Muscle of leg (tissue), 11 donors: ENCODE results near the gene NOL7. TPM values are rescaled to one million over a fixed set of nuclear protein-coding genes. Genes with fewer than 3 reads are reported as not detected.

ENCODE experiments used
- DNase-seq: peaks from one replicate; pipeline ENCODE4 v3.0.0; 2013
- H3K27ac ChIP-seq: one replicate; pipeline ENCODE4 v1.5.1; 2013; ENCODE audit warnings: mild to moderate bottlenecking, low read length, control low read depth
- H3K27me3 ChIP-seq: one replicate; pipeline ENCODE4 v1.6.1; 2013; ENCODE audit warnings: low read length; ENCODE audit not compliant: control insufficient read depth, insufficient read depth
- H3K36me3 ChIP-seq: one replicate; pipeline ENCODE4 v1.6.1; 2013; ENCODE audit warnings: low read length; ENCODE audit not compliant: control insufficient read depth, insufficient read depth
- H3K4me1 ChIP-seq: one replicate; pipeline ENCODE4 v1.6.1; 2013; ENCODE audit warnings: low read length; ENCODE audit not compliant: control insufficient read depth, insufficient read depth
- H3K4me3 ChIP-seq: one replicate; pipeline ENCODE4 v1.5.1; 2013; ENCODE audit warnings: low read length, control low read depth
- H3K9me3 ChIP-seq: replicated peaks from 2 replicates; pipeline ENCODE4 v1.6.1; 2013; ENCODE audit warnings: low read depth, low read length; ENCODE audit not compliant: control insufficient read depth
- WGBS: methylation state at CpG from one replicate; pipeline ENCODE4 v1.1.5; 2013; ENCODE audit warnings: missing lambda C conversion rate; ENCODE audit not compliant: insufficient coverage; 5-methylcytosine and 5-hydroxymethylcytosine counted together
- polyA plus RNA-seq, 8 donors: library from polyadenylated mRNA; unstranded; fragments of 120-200 nt; gene quantifications; one replicate each; pipeline versions ENCODE4 v1.2.1 to v1.2.3, GENCODE V29; 2013; ENCODE audit warnings: inconsistent platforms in 1 of 8, low replicate concordance in 1 of 8; ENCODE audit not compliant: insufficient read length in 8 of 8, insufficient read depth in 1 of 8
- total RNA-seq: library from RNA; stranded (reverse); fragments of 120-200 nt; gene quantifications from one replicate; pipeline ENCODE4 v1.2.4, GENCODE V29; 2013

NOL7 gene
- total and polyA plus RNA-seq, 9 donors = 49.7 to 69.0 (median 64.6) TPM

GRCh38 chr6:13574571-13575376 is 40.4 kb upstream of the NOL7 start, which contains the start of gene SIRT5:
Gene SIRT5, plus strand, starts transcription at chr6:13574601. Its CDS starts 9,510 bp downstream, at chr6:13584111.
- Histone ChIP-seq H3K27me3 (no peaks in the 10 kb centered on the region), H3K4me3 (peak within 1 kb of the TSS; percentile 97), H3K36me3 (peaks cover 3% of the 10 kb centered on the region), H3K27ac (peak within 1 kb of the TSS; percentile 97), H3K9me3 (no peaks in the 10 kb centered on the region), H3K4me1 (peaks cover 9% of the 10 kb centered on the region)
- DNase-seq = peak; percentile 84
- WGBS = under 1% methylated on average over 52 of the region's 52 CpGs

- Histone ChIP-seq H3K27ac (peak overlapping the region; percentile 97), H3K36me3 (peaks cover 4% of the 10 kb centered on the region), H3K27me3 (no peaks in the 10 kb centered on the region), H3K4me1 (peaks cover 9% of the 10 kb centered on the region), H3K9me3 (no peaks in the 10 kb centered on the region), H3K4me3 (peak overlapping the region; percentile 97)
- DNase-seq = no peak
- no CpG with 5 or more reads among the region's 3 CpGs for WGBS
Measured at GRCh38 chr6:13575377-13575775, 39.8 kb upstream of the NOL7 start.

GRCh38 chr6:13576017-13576416 is 39.1 kb upstream of the NOL7 start:
- Histone ChIP-seq H3K36me3 (peaks cover 7% of the 10 kb centered on the region), H3K27me3 (no peaks in the 10 kb centered on the region), H3K4me1 (peaks cover 9% of the 10 kb centered on the region), H3K9me3 (no peaks in the 10 kb centered on the region), H3K4me3 (no peak overlapping the region), H3K27ac (no peak overlapping the region)
- no peak for DNase-seq
- no CpG with 5 or more reads among the region's 3 CpGs for WGBS

GRCh38 chr6:13577926-13578325 is 37.2 kb upstream of the NOL7 start:
- Histone ChIP-seq H3K4me3 (no peak overlapping the region), H3K27ac (no peak overlapping the region), H3K9me3 (no peaks in the 10 kb centered on the region), H3K4me1 (peaks cover 9% of the 10 kb centered on the region), H3K36me3 (peaks cover 6% of the 10 kb centered on the region), H3K27me3 (no peaks in the 10 kb centered on the region)
- WGBS = no CpG with 5 or more reads among the region's 3 CpGs
- DNase-seq = no peak

- no peak overlapping the region for H3K27ac ChIP-seq
- H3K36me3 ChIP-seq = peaks cover 15% of the 10 kb centered on the region
- no peaks in the 10 kb centered on the region for H3K9me3 ChIP-seq
- no peak for DNase-seq
- no peak overlapping the region for H3K4me3 ChIP-seq
- no peaks in the 10 kb centered on the region for H3K27me3 ChIP-seq
- no CpG with 5 or more reads among the region's 1 CpG for WGBS
- H3K4me1 ChIP-seq = peaks cover 3% of the 10 kb centered on the region
Measured at GRCh38 chr6:13579911-13580310, 35.2 kb upstream of the NOL7 start.

GRCh38 chr6:13581700-13582229 is 33.4 kb upstream of the NOL7 start:
- no peak for DNase-seq
- H3K36me3 ChIP-seq = peaks cover 16% of the 10 kb centered on the region
- no peak overlapping the region for H3K4me3 ChIP-seq
- no peaks in the 10 kb centered on the region for H3K9me3 ChIP-seq
- 90% methylated on average over 7 of the region's 9 CpGs for WGBS
- H3K27ac ChIP-seq = no peak overlapping the region
- no peaks in the 10 kb centered on the region for H3K27me3 ChIP-seq
- H3K4me1 ChIP-seq = no peaks in the 10 kb centered on the region

- Histone ChIP-seq H3K9me3 (no peaks in the 10 kb centered on the region), H3K27me3 (no peaks in the 10 kb centered on the region), H3K36me3 (peaks cover 37% of the 10 kb centered on the region), H3K4me3 (no peak overlapping the region), H3K27ac (no peak overlapping the region), H3K4me1 (no peaks in the 10 kb centered on the region)
- no peak for DNase-seq
- 98% methylated on average over 6 of the region's 7 CpGs for WGBS
Measured at GRCh38 chr6:13586603-13587542, 28.3 kb upstream of the NOL7 start.

GRCh38 chr6:13589801-13590200 is 25.3 kb upstream of the NOL7 start:
- Histone ChIP-seq H3K9me3 (no peaks in the 10 kb centered on the region), H3K36me3 (peaks cover 41% of the 10 kb centered on the region), H3K27ac (no peak overlapping the region), H3K4me3 (no peak overlapping the region), H3K4me1 (no peaks in the 10 kb centered on the region), H3K27me3 (no peaks in the 10 kb centered on the region)
- WGBS = no CpG with 5 or more reads among the region's 9 CpGs
- no peak for DNase-seq

GRCh38 chr6:13590574-13591153 is 24.5 kb upstream of the NOL7 start:
- H3K27me3 ChIP-seq = no peaks in the 10 kb centered on the region
- 91% methylated on average over 1 of the region's 1 CpG for WGBS
- H3K4me1 ChIP-seq = no peaks in the 10 kb centered on the region
- H3K9me3 ChIP-seq = no peaks in the 10 kb centered on the region
- H3K27ac ChIP-seq = no peak overlapping the region
- no peak for DNase-seq
- peaks cover 47% of the 10 kb centered on the region for H3K36me3 ChIP-seq
- H3K4me3 ChIP-seq = no peak overlapping the region
